ENCODE measurements around the gene VSTM5. TPM values are rescaled to one million over a fixed set of nuclear protein-coding genes. Genes with fewer than 3 reads are reported as not detected.

Gene VSTM5
- total RNA-seq, 1 experiment from 2014 or later = not detected

- H3K9me3 ChIP-seq (ENCODE audit: control insufficient read depth in 1 of 2, insufficient read depth in 1 of 2, low read depth in 1 of 2, low read length in 2 of 2) = no peaks in the 10 kb centered on the region
- no peaks in the 10 kb centered on the region for H3K4me1 ChIP-seq (ENCODE audit: control insufficient read depth in 1 of 2, insufficient read depth in 2 of 2, low read length in 2 of 2)
- ChIA-PET CTCF (no interaction called here), RAD21 (ENCODE audit: low non-redundant PET in 1 of 2, low total read pairs in 2 of 2, uncharacterized antibody in 2 of 2, unreplicated experiment in 2 of 2) (no interaction called here), POLR2A (no interaction called here)
- H3K4me3 ChIP-seq (replicated peaks in 1 of 2; ENCODE audit: low read depth in 1 of 2, low read length in 2 of 2) = no peak overlapping the region
- peaks cover 65% of the 10 kb centered on the region for H3K79me2 ChIP-seq (ENCODE audit: insufficient read depth, low read length)
- no peak overlapping the region for H3K9ac ChIP-seq (ENCODE audit: low read length)
- H2AFZ ChIP-seq (ENCODE audit: low read depth, low read length, poor library complexity, severe bottlenecking) = no peak overlapping the region
- H3K36me3 ChIP-seq (ENCODE audit: control insufficient read depth in 1 of 2, insufficient read depth in 2 of 2, low read length in 2 of 2) = peaks cover 53 to 65% of the 10 kb centered on the region in 2 experiments
- H3K27ac ChIP-seq (ENCODE audit: low read depth, low read length) = no peak overlapping the region
- no peaks in the 10 kb centered on the region for H3K9me2 ChIP-seq (ENCODE audit: insufficient read depth)
- DNase-seq (ENCODE audit: low read depth, low spot score) = no peak
- H3K4me2 ChIP-seq (ENCODE audit: low read length) = no peak overlapping the region
- TF ChIP-seq REST (IDR thresholded peaks at IDR 0.05; ENCODE audit: low read depth) (no peak), TCF7L2 (IDR thresholded peaks at IDR 0.05; ENCODE audit: borderline replicate concordance, extremely low read depth, insufficient read depth, insufficient read length) (no peak), CBX3 (IDR thresholded peaks at IDR 0.05; ENCODE audit: low read depth) (no peak), SP1 (IDR thresholded peaks at IDR 0.05; ENCODE audit: low read depth) (no peak), CTCF (IDR thresholded peaks at IDR 0.05 in 2 of 3, conservative IDR thresholded peaks at IDR 0.05 in 1 of 3; ENCODE audit: borderline replicate concordance in 1 of 3, insufficient read depth in 1 of 3, low read depth in 2 of 3, low read length in 2 of 3) (no peak), MAX (IDR thresholded peaks at IDR 0.05) (no peak), ZNF274 (IDR thresholded peaks at IDR 0.05; ENCODE audit: low read depth, low read length) (no peak), EZH2 (IDR thresholded peaks at IDR 0.05) (no peak), FOSL1 (IDR thresholded peaks at IDR 0.05; ENCODE audit: low read depth) (no peak), ELF1 (IDR thresholded peaks at IDR 0.05; ENCODE audit: borderline replicate concordance, low read depth) (no peak), SRF (IDR thresholded peaks at IDR 0.05; ENCODE audit: low read depth) (no peak), EZH2phosphoT487 (IDR thresholded peaks at IDR 0.05; ENCODE audit: borderline replicate concordance) (no peak), POLR2AphosphoS5 (IDR thresholded peaks at IDR 0.05; ENCODE audit: low read depth, low read length) (no peak), EGR1 (IDR thresholded peaks at IDR 0.05; ENCODE audit: low read depth) (no peak), POLR2A (IDR thresholded peaks at IDR 0.05; ENCODE audit: borderline replicate concordance, extremely low read depth, insufficient read depth, insufficient read length) (no peak), SIN3A (IDR thresholded peaks at IDR 0.05; ENCODE audit: low read depth) (no peak)
- no peaks in the 10 kb centered on the region for H3K27me3 ChIP-seq (ENCODE audit: insufficient read depth, low read length)
- no peak for ATAC-seq
- BruUV-seq (replicated peaks) = no TSS peak
- intact Hi-C loops (cut with micrococcal nuclease) = loop anchor here (10.0 kb wide), 1 partner anchor 708 kb away; no protein-coding TSS in a partner anchor
- peaks cover 15% of the 10 kb centered on the region for H4K20me1 ChIP-seq (ENCODE audit: insufficient read depth)
These were observed 53.8 kb downstream of the VSTM5 start for GRCh38 chr11:93796441-93797231.

Data from HCT116 (cell line).